Dermis blood vessel endothelial cell (primary cell): ENCODE data around the gene ATG4C. TPM values are rescaled to one million over a fixed set of nuclear protein-coding genes. Genes with fewer than 3 reads are reported as not detected.
"Not testable (repeated sequence)": the region's sequence is repeated elsewhere in the genome, so short reads cannot be mapped to it uniquely, and the experiment has no call there.

Experiments used
- DNase-seq: peaks from one replicate; pipeline ENCODE4 v3.0.0; 2010
- total RNA-seq: library from RNA; depleted of rRNA; stranded (reverse); fragments of >200 nt; gene quantifications from 2 replicates; pipeline ENCODE4 v1.2.3, GENCODE V29; 2014

The ATG4C gene, protein sequence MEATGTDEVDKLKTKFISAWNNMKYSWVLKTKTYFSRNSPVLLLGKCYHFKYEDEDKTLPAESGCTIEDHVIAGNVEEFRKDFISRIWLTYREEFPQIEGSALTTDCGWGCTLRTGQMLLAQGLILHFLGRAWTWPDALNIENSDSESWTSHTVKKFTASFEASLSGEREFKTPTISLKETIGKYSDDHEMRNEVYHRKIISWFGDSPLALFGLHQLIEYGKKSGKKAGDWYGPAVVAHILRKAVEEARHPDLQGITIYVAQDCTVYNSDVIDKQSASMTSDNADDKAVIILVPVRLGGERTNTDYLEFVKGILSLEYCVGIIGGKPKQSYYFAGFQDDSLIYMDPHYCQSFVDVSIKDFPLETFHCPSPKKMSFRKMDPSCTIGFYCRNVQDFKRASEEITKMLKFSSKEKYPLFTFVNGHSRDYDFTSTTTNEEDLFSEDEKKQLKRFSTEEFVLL
- total RNA-seq, result 9.5 and 10.2 TPM in 2 replicates

DNA sequence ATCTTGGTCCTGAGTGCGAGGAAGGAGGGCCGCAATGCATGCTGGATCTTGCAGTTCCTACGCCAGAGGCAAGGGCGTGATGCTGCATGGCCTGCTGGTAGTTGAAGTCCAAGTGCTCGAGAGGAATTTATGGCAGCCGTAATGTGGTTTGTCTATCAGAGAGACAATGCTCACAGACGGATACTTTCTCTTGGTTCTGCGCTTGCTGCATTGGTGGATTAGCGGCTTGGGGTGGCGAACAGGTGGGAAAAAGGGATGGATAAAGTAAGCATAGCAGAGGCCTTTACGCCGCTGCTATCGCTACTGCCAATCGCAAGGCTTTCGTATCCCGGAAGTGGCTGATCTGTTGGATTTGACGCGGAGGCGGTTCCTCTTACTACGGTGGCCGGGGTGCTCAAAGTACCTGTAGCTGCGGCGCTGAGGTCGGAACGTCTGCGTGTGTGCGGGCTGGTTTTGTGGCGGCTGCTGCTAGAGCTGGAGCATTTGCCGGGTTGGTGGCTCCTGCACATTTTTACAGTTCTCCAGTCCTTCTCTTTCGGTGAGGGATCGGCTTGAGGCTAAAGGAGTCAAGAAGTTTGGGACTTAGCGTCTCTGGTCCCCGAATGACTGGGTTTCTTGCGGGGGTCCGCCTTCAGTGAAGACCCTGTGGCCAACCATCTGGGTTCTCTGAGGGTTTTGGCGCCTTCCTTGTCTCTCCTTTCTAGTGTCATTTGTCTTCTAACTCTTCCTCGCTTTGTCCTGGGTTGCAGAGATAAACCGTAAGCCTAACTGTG, at the start of gene ATG4C:
Gene ATG4C (plus strand): TSS at position 397 of the 773 bp plus-strand sequence. CDS start 19,655 bp downstream, outside the sequence.
- peak; percentile 99 for DNase-seq

DNA sequence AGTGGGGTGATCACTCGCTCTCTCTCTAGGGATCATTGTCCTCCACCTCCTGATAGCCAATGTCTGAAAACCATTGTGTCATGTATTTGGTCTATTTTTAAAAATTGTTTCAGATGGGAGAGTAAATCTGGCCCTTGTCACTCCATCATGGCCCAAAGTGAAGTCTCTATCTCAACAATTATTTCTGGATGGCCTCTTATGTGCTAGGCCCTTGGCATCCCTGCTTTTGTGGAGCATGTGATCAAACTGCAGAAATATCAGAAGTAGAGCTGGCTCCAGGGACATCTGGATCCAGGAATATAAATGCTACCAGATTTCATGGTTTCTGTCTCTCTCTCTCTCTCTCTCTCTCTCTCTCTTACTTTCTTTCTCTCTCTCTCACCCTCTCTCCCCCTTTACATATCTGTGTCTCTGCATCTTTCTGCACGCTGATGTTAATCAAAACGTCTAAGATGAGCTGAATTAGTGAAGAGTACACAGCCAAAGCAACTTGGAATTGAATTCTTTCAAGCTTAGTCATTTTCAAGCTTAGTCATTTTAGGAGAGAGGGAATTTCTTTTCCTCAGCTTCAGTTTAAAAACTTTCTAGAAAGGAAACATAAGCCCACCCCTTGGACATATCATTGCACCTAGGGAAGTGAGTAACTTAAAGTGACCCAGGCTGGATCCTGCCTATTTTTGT, 48.3 kb upstream of the ATG4C start:
- no peak for DNase-seq

DNA sequence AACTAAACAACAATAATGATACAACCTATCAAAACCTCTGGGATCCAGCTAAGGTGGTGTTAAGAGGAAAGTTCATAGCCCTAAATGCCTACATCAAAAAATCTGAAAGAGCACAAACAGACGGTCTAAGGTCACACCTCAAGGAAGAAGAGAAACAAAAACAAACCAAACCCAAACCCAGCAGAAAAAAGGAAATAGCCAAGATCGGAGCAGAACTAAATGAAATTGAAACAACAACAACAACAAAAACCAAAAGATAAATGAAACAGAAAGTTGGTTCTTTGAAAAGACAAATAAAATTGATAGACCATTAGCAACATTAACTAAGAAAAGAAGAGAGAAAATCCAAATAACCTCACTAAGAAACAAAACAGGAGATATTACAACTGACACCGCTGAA, 43.2 kb upstream of the ATG4C start:
- not testable (repeated sequence) for DNase-seq

DNA sequence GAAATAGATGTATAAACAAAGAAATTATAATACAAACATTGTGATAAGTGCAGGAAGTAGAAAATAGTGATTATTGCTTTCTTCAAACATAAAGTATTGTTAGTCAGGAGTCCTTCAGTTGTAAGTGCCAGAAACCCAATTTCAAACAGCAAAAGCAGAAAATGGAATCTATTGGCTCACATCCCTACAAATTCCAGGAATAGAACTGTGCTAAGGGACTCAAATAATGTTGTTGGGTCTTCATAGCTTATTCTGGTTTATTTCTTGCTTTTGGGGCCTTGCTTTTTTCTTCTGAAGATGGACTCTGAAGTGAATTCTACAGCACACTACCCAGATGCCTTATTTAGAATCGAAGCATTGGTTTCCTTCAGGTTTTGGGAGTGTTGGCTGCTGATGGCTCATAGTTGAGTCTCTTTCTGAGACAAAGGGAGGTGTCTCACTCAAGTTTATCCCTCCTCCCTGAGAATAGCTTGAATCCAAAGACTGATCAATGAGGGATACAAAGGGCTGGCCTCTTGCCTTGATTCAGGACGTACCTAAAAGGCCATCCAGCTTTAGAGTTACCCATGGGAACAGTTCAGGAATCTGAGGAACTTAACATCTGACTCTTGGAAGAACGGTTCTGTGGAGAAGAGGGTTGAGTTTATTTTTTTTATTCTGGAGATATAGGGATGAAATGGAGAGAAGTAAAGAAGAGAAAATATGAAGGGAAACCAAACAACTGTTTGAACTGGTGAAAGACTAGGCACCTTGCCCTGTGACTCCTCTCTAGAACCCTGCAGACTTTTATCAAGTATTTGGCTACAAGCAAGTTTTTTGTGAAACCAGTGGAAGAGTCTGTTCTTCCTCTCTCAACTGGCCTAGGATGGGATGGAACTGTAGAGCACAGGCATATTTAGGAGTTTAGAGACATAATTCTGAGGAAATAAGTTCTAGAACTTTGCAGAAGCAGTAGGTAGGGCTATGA, 39.0 kb upstream of the ATG4C start:
- no peak for DNase-seq

DNA sequence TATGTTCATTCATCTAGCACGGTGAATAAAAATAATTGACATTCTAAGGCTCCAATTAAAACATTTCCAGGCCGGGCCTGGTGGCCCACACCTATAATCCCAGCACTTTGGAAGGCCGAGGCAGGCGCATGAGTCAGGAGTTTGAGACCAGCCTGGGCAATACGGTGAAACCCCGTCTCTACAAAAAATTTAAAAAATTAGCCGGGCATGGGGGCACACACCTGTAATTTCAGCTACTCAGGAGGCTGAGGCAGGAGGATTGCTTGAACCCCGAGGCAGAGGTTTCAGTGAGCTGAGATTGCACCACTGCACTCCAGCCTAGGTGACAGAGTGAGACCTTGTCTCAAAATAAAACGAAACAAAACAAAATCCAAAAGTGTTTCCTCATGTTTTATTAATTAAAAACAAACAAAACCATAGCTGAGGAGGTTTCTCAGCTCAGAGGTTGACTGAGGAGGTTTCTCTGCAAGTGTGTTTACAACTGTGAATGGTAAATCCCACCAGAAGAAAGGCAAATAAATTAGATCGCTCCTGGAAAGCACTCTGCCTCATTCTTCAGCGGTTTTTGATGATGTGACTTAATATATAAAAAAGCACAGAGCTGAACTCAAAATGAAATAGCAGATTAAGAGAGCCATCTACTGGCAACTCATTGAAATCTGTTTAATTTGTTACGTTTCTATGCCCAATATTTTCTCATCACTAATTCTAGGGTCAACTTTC, 37.7 kb upstream of the ATG4C start:
- DNase-seq, result peak; percentile 63

DNA sequence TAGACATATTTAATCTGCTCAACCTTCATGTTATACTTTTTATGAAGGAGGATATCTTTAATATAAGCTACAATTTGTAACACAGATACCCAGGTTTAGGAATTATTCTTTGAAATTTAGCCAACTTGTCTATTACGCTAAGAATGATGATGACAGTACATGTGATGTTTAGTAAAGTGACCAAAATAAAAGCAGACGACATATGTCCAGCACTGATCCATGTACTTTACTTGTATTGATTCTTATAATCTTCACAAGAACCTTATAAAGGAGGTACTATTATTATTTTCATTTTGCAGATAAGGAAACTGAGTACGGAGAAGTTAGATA, 37.2 kb upstream of the ATG4C start:
- DNase-seq, result no peak

DNA sequence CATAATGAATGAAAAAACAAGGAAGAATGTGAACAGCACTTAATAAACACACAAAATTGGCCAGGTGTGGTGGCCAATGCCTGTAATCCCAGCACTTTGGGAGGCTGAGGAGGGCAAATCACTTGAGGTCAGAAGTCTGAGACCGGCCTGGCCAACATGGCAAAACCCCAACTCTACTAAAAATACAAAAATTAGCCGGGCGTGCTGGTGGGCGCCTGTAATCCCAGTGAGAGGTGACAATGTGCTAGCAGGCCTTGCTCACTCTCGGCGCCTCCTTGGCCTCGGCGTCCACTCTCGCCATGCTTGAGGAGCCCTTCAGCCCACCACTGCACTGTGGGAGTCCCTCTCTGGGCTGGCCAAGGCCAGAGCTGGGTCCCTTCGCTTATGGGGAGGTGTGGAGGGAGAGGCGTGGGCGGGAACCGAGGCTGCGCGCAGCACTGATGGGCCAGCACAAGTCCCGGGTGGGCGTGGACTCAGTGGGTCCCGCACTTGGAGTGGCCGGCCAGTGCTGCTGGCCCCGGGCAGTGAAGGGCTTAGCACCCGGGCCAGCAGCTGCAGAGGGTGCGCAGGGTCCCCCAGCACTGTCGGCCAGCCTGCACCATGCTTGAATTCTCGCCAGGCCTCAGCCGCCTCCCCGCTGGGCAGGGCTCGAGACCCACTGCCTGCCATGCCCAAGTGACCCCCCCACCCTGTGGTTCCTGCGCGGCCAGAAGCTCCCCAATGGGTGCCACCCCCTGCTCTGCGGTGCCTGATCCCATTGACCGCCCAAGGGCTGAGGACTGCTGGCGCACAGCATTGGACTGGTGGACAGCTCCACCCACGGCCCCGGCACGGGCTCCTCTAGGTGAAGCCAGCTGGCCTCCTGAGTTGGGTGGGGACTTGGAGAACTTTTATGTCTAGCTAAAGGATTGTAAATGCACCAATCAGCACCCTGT, 30.6 kb upstream of the ATG4C start:
- no peak for DNase-seq

DNA sequence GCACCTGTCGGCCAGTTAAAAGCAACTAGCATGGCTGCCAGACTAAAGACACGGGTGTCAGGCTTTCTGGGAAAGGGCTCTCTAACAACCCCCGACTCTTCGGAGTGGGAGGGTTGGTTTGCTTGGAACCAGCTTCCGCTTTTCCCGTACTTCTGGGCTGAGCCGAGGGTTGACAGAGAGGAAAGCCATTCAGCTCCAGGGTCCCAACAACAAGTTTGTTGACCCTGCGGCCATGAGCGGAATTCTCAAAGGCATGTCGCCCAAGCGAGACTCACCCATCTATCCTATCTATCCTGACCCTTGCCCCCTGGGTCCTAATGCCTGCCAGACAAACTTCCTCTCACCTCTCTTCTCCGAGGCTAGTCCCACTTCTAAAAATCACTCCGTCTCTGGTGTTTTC, 29.0 kb upstream of the ATG4C start:
- DNase-seq, result not testable (repeated sequence)

DNA sequence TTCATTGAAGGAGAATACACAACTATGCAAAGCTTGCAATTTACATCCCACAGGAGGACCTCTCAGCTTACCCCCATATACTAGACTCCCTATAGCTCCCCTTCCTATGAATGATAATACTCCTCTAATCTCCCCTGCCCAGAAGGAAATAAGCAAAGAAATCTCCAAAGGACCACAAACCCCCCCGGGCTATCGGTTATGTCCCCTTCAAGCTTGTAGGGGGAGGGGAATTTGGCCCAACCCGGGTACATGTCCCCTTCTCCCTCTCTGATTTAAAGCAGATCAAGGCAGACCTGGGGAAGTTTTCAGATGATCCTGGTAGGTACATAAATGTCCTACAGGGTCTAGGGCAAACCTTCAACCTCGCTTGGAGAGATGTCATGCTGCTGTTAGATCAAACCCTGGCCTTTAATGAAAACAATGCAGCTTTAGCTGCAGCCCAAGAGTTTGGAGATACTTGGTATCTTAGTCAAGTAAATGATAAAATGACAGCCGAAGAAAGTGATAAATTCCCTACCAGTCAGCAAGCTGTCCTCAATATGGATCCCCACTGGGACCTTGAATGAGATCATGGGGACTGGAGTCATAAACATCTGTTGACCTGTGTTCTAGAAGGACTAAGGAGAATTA, 27.6 kb upstream of the ATG4C start:
- DNase-seq, result not testable (repeated sequence)

DNA sequence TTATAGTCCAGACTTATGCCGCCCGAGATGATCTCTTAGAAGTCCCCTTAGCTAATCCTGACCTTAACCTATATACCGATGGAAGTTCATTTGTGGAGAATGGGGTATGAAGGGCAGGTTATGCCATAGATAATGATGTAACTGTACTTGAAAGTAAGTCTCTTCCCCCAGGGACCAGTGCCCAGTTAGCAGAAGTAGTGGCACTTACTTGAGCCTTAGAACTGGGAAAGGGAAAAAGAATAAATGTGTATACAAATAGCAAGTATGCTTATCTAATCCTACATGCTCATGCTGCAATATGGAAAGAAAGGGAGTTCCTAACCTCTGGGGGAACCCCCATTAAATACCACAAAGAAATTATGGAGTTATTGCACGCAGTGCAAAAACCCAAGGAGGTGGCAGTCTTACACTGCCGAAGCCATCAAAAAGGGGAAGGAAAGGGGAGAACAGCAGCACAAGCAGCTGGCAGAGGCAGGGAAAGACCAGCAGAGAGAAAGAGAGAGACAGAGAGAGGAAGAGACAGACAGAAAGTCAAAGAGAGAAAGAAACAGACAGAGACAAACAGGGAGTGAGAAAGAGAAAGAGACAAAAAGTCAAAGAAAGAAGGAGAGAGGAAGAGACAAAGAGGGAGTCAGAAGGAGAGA, 24.6 kb upstream of the ATG4C start:
- not testable (repeated sequence) for DNase-seq

DNA sequence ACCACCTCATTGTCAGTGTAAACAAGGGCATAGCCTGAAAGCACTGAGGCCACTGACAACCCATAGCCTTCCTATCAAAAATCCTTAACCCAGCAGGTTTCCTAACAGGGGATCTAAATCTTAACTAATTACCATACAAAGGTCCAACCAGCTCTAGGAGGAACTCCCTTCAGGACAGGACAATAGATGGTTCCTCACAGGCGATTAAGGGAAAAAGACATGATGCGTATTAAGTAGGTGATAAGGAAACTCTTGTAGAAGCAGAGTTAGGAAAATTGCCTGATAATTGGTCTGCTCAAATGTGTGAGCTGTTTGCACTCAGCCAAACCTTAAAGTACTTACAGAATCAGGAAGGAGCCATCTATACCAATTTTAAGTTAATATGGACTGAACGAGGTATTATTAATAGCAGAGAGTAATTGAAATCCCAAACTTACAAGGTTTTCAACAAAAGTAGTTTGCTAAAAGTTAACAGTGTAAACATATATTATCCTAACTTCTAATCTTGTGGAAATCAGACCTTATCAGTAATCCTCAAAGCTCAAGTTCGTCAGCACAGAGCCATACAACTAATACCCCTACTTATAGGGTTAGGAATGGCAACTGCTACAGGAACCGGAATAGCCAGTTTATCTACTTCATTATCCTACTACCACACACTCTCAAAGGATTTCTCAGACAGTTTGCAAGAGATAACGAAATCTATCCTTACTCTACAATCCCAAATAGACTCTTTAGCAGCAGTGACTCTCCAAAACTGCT, 23.7 kb upstream of the ATG4C start:
- not testable (repeated sequence) for DNase-seq

DNA sequence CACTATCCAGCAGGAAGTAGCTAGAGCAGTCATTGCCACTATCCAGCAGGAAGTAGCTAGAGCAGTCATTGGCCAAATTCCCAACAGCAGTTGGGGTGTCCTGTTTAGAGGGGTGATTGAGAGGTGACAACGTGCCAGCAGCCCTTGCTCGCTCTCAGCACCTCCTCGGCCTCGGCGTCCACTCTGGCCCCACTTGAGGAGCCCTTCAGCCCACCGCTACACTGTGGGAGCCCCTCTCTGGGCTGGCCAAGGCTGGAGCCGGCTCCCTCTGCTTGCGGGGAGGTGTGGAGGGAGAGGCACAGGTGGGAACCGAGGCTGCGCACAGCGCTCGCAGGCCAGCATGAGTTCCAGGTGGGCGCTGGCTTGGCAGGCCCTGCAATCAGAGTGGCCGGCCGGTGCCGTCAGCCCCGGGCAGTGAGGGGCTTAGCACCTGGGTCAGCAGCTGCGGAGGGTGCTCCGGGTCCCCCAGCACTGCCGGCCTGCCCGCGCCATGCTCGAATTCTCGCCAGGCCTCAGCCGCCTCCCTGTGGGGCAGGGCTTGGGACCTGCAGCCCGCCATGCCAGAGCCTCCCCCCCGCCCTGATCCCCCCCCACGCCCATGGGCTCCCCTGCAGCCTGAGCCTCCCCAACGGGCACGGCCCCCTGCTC, 22.6 kb upstream of the ATG4C start:
- DNase-seq, result not testable (repeated sequence)

DNA sequence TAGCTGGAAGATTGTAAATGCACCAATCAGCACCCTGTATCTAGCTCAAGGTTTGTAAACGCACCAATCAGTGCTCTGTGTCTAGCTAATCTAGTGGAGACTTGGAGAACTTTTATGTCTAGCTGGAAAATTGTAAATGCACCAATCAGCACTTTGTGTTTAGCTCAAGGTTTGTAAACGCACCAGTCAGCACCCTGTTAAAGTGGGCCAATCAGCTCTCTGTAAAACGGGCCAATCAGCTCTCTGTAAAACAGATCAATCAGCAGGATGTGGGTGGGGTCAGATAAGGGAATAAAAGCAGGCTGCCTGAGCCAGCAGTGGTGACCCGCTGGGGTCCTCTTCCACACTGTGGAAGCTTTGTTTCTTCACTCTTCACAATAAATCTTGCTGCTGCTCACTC, 21.9 kb upstream of the ATG4C start:
- DNase-seq, result not testable (repeated sequence)

DNA sequence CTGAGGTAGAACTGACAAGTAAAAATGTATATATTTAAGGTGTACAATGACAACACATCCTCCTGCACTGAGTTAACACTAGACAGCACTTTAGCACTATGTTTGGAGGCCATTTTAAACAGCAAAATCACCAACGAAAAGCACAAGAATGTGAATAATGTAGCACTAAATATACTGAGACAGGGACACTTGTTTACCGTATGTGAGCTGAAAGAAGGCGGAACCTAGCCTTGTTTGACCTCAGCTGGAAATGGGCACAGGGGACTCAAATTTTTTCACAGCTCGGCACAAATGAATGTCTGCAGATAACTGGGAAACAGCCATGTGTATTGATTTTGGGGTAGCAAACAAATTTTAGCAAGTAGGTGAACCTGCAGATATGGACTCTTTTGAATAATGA, 18.0 kb upstream of the ATG4C start:
- no peak for DNase-seq

DNA sequence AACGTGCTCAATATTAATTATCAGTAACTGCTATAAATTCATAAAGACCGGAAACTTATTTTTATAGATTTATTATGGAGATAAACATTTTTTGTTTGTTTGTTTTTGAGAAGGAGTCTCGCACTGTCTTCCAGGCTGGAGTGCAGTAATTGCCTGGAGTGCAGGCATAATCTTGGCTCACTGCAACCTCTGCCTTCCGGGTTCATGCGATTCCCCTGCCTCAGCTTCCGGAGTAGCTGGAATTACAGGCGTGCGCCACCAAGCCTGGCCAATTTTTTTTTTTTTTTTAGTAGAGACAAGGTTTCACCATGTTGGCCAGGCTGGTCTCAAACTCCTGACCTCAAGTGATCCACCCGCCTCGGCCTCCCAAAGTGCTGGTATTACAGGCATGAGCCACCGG, 15.4 kb upstream of the ATG4C start:
- peak; percentile 19 for DNase-seq

DNA sequence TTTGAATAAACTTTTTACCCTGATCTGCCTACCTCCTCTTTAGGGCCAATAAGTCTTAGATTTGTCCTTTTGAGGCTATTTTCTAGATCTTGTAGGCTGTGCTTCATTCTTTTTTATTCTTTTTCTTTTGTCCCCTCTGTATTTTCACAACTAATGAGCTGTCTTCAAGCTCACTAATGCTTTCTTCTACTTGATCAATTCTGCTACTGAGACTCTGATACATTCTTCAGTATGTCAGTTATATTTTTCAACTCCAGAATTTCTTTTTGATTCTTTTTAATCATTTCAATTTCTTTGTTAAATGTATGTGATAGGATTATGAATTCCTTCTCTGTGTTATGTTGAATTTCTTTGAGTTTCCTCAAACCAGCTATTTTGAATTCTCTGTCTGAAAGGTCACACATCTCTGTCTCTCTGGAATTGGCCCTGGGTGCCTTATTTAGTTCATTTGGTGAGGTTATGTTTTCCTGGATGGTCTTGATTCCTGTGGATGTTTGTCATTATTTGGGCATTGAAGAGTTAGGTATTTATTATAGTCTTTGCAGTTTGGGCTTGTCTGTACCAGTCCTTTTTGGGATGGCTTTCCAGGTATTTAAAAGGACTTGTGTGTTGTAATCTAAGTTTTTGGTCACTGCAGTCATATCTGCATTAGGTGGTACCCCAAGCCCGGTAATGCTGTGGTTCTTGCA, 11.2 kb upstream of the ATG4C start:
- no peak for DNase-seq

DNA sequence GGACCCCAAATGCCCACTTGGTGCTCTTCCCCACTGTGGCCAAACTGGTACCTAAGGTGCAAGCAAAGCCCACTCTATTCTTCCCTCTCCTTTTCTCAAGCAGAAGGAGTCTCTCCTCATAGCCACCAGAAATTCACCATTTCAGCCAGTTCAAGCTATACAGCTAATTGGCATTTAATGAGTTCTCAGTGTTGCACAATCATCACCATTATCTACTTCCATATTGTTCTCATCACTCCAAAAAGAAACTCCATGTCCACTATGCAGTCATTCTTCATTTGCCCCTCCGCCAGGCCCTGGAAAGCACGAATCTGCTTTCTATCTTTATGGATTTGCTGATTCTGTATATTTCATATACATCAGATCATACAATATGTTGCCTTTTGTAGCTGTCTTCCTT, 9.9 kb upstream of the ATG4C start:
- no peak for DNase-seq
